Keratinocyte (primary cell): ENCODE results near the gene BATF. TPM values are rescaled to one million over a fixed set of nuclear protein-coding genes. Genes with fewer than 3 reads are reported as not detected.

Experiments used
- DNase-seq: peaks from one replicate; pipeline ENCODE4 v3.0.0-alpha.2; 2011; ENCODE audit warnings: low read depth, missing footprints, low spot score
- FAIRE-seq: peaks from 2 replicates; lab custom pipeline; 2011; peaks lifted over from hg19 to GRCh38; lab: Jason Lieb, UNC
- H2AFZ ChIP-seq: 2 replicates; pipeline ENCODE4 v1.6.0; 2012; ENCODE audit warnings: low read length, control low read depth, inconsistent platforms; ENCODE audit not compliant: control insufficient read depth
- H3K27ac ChIP-seq: 2 replicates; pipeline ENCODE4 v1.5.1; 2011; ENCODE audit warnings: low read length; ENCODE audit not compliant: control insufficient read depth, insufficient read depth
- H3K27me3 ChIP-seq: 3 replicates; pipeline ENCODE4 v1.6.0; 2011; ENCODE audit warnings: low read length; ENCODE audit not compliant: control insufficient read depth, insufficient read depth; ENCODE audit errors: extremely low read depth
- H3K36me3 ChIP-seq, 2 experiments: 2 replicates in 1 of 2; 3 replicates in 1 of 2; pipeline ENCODE4 v1.5.1; 2011; ENCODE audit warnings: low read length in 2 of 2, mild to moderate bottlenecking in 1 of 2; ENCODE audit not compliant: control insufficient read depth in 2 of 2, insufficient read depth in 2 of 2; ENCODE audit errors: extremely low read depth in 1 of 2
- H3K4me1 ChIP-seq: 3 replicates; pipeline ENCODE4 v1.5.1; 2011; ENCODE audit warnings: low read length; ENCODE audit not compliant: control insufficient read depth, insufficient read depth; ENCODE audit errors: extremely low read depth
- H3K4me2 ChIP-seq: 3 replicates; pipeline ENCODE4 v1.6.0; 2011; ENCODE audit warnings: low read depth, low read length; ENCODE audit not compliant: control insufficient read depth, insufficient read depth; ENCODE audit errors: extremely low read depth
- H3K4me3 ChIP-seq, 3 experiments: fragments of 200-600 bp in 1 of 3; sonication (generic) in 1 of 3; 2 replicates in 2 of 3; 3 replicates in 1 of 3; pipeline ENCODE4 v1.5.1; 2011 to 2016; ENCODE audit warnings: low read length in 3 of 3, mild to moderate bottlenecking in 3 of 3, control low read depth in 2 of 3, inconsistent platforms in 1 of 3, low read depth in 1 of 3, mixed read lengths in 1 of 3, mixed run types in 1 of 3, moderate library complexity in 1 of 3; ENCODE audit not compliant: control insufficient read depth in 2 of 3, insufficient read depth in 2 of 3; ENCODE audit errors: extremely low read depth in 1 of 3
- H3K79me2 ChIP-seq: 2 replicates; pipeline ENCODE4 v1.6.0; 2012; ENCODE audit warnings: low read length; ENCODE audit not compliant: control insufficient read depth, insufficient read depth
- H3K9ac ChIP-seq: 3 replicates; pipeline ENCODE4 v1.6.0; 2011; ENCODE audit warnings: low read length; ENCODE audit not compliant: control insufficient read depth, insufficient read depth; ENCODE audit errors: extremely low read depth
- H3K9me1 ChIP-seq: 3 replicates; pipeline ENCODE4 v1.6.0; 2011; ENCODE audit warnings: low read length; ENCODE audit not compliant: control insufficient read depth, insufficient read depth; ENCODE audit errors: extremely low read depth
- H3K9me3 ChIP-seq: 2 replicates; pipeline ENCODE4 v1.5.1; 2012; ENCODE audit warnings: low read depth, low read length; ENCODE audit not compliant: control insufficient read depth
- H4K20me1 ChIP-seq: 3 replicates; pipeline ENCODE4 v1.6.0; 2011; ENCODE audit warnings: low read length; ENCODE audit not compliant: control insufficient read depth, insufficient read depth; ENCODE audit errors: extremely low read depth
- CTCF ChIP-seq, 3 experiments: IDR thresholded peaks in 1 of 3; conservative IDR thresholded peaks in 1 of 3; optimal IDR thresholded peaks in 1 of 3; 2 replicates in 2 of 3; 3 replicates in 1 of 3; pipeline versions ENCODE3 to v1.5.1; 2011; ENCODE audit warnings: low read length in 3 of 3, mild to moderate bottlenecking in 3 of 3, moderate library complexity in 2 of 3, control low read depth in 1 of 3, inconsistent platforms in 1 of 3; ENCODE audit not compliant: insufficient read depth in 2 of 3; ENCODE audit errors: extremely low read depth in 1 of 3
- EZH2 ChIP-seq: IDR thresholded peaks from one replicate; pipeline ENCODE4 v1.6.1; 2012; ENCODE audit warnings: inconsistent platforms, mild to moderate bottlenecking, low read length, moderate library complexity
- dilution Hi-C: fragments of 300-500 bp; cut with MboI; formaldehyde crosslinking; loops from one replicate; pipeline ENCODE4 v1.7.0; 2020; ENCODE audit warnings: low sequenced_read_pairs; ENCODE audit not compliant: extremely low pct_ligation_motif_present
- polyA plus RNA-seq, 5 experiments: library from polyadenylated mRNA; depleted of rRNA in 3 of 5; stranded (reverse) in 3 of 5; stranded (forward) in 1 of 5; unstranded in 1 of 5; fragments of >200 nt; gene quantifications; 1 replicate in 1 of 5; 2 replicates in 3 of 5; 3 replicates in 1 of 5; pipeline versions ENCODE4 v1.2.1 to v1.2.3, GENCODE V29; 2011 to 2012; ENCODE audit warnings: missing spikeins in 2 of 5, low read depth in 1 of 5, low replicate concordance in 1 of 5

BATF gene
- polyA plus RNA-seq, 1 donor (not counting 4 experiments of a cell fraction or from before 2014, with no cell fraction given) = not detected

GRCh38 chr14:75540479-75540851 is 18.2 kb downstream of the BATF start:
- dilution Hi-C loops = no loop called here

GRCh38 chr14:75542588-75543091 is 20.4 kb downstream of the BATF start:
- Histone ChIP-seq H3K27me3 (peaks cover 7% of the 10 kb centered on the region), H3K9me1 (no peaks in the 10 kb centered on the region), H3K4me2 (no peak overlapping the region), H2AFZ (no peak overlapping the region), H3K79me2 (no peaks in the 10 kb centered on the region), H3K36me3 (no peaks in the 10 kb centered on the region), H4K20me1 (no peaks in the 10 kb centered on the region), H3K9me3 (no peaks in the 10 kb centered on the region), H3K9ac (no peak overlapping the region), H3K27ac (no peak overlapping the region), H3K4me3 (no peak overlapping the region), H3K4me1 (no peaks in the 10 kb centered on the region)
- FAIRE-seq (no peak), DNase-seq (no peak)
- TF ChIP-seq EZH2 (no peak), CTCF (optimal IDR thresholded peaks at IDR 0.05 in 1 of 3, IDR thresholded peaks at IDR 0.05 in 1 of 3, conservative IDR thresholded peaks at IDR 0.05 in 1 of 3; ENCODE audit: extremely low read depth in 1 of 3, insufficient read depth in 2 of 3, low read length in 3 of 3) (no peak)
- dilution Hi-C loops = no loop called here

More at GRCh38 chr14:75540479-75540851, 18.2 kb downstream of the BATF start:
- Histone ChIP-seq H3K36me3 (no peaks in the 10 kb centered on the region), H3K27me3 (peaks cover 7% of the 10 kb centered on the region), H3K79me2 (no peaks in the 10 kb centered on the region), H3K27ac (no peak overlapping the region), H3K9ac (no peak overlapping the region), H2AFZ (no peak overlapping the region), H4K20me1 (no peaks in the 10 kb centered on the region), H3K9me1 (no peaks in the 10 kb centered on the region), H3K9me3 (no peaks in the 10 kb centered on the region), H3K4me2 (no peak overlapping the region), H3K4me1 (no peaks in the 10 kb centered on the region), H3K4me3 (no peak overlapping the region)
- FAIRE-seq (no peak), DNase-seq (no peak)
- TF ChIP-seq EZH2 (no peak), CTCF (optimal IDR thresholded peaks at IDR 0.05 in 1 of 3, IDR thresholded peaks at IDR 0.05 in 1 of 3, conservative IDR thresholded peaks at IDR 0.05 in 1 of 3; ENCODE audit: extremely low read depth in 1 of 3, insufficient read depth in 2 of 3, low read length in 3 of 3) (no peak)
